ENCODE data around the gene OMP.

- no peak for TF ChIP-seq CTCF (IDR thresholded peaks at IDR 0.05; ENCODE audit: insufficient read depth, low read depth, low read length)
- TF ChIP-seq EZH2 (IDR thresholded peaks at IDR 0.05; ENCODE audit: insufficient read depth, low read length), result no peak
Measured at GRCh38 chr11:77060234-77060633, 42.4 kb upstream of the OMP start.

All from astrocyte (in vitro differentiated cells and primary cell).